ENCODE measurements around the gene TSN. TPM values are rescaled to one million over a fixed set of nuclear protein-coding genes. Genes with fewer than 3 reads are reported as not detected.

The TSN gene
- total RNA-seq, 1 experiment from 2014 or later = 87.3 TPM

DNA sequence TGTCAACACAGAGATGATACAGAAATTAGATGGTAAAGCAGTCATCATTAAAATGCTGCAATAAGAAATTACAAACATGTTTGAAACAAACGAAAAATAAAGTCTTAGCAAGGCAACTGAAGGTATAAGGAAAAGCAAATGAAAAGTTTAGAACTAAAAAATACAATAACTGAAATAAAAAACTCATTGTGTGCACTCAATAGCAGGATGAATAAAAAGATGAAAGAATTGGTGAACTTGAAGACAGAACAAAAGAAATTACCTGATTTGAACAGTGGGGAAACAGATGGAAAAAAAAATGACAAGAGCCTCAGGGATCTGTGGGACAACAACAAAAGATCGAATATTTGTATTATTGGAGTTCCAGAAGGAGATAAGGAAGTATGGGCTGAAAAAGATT is 46.5 kb downstream of the TSN start (continued):
- TF ChIP-seq NR1H2 (CRISPR knock-in tag; IDR thresholded peaks at IDR 0.05) (no peak), ATF2 (CRISPR knock-in tag; IDR thresholded peaks at IDR 0.05; ENCODE audit: borderline replicate concordance, low read depth) (no peak), ZSCAN18 (CRISPR knock-in tag; IDR thresholded peaks at IDR 0.05) (no peak), ERG (CRISPR knock-in tag; IDR thresholded peaks at IDR 0.05) (no peak), CREB1 (CRISPR knock-in tag; IDR thresholded peaks at IDR 0.05) (no peak), MXD4 (CRISPR knock-in tag; IDR thresholded peaks at IDR 0.05; ENCODE audit: borderline replicate concordance) (no peak)

DNA sequence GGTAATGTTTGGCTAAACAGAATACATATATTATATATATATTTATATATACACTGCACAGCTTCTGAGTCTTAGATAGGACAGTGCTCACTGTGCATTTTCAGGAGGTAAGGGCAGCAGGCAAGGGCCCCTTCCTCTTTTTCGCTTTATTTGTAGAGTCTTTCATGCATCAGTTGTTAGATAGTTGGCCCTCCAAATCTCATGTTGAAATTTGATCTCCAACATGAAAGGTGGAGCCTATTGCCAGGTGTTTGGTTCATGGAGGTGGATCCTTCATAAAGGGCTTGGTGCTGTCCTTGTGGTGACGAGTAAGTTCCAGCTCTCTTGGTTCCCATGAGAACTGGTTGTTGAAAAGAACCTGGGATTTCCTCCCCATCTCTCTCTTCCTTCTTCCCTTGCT is 48.1 kb downstream of the TSN start:
- ChIA-PET CTCF (interaction anchor here (1.6 kb wide), 1 partner anchor 365 kb away, joined by 3 read pairs; no protein-coding TSS in a partner anchor), POLR2A (no interaction called here)
- DNase-seq (ENCODE audit: low spot score) = no peak
- Mint-ChIP-seq H3K4me1 (peaks cover 40% of the 10 kb centered on the region), H3K27me3 (ENCODE audit: low read depth) (peaks cover 6% of the 10 kb centered on the region), H3K36me3 (peaks cover 8% of the 10 kb centered on the region; the same call in 1 of the 2 replicates), H3K4me3 (no peak overlapping the region), H3K9me3 (peaks cover 8% of the 10 kb centered on the region), H3K27ac (peak overlapping the region; percentile 98)
- no peak for TF ChIP-seq JAZF1 (CRISPR knock-in tag; IDR thresholded peaks at IDR 0.05)
- no peak for TF ChIP-seq ZNF416 (CRISPR knock-in tag; IDR thresholded peaks at IDR 0.05)
- no peak for TF ChIP-seq PRRX2 (CRISPR knock-in tag; IDR thresholded peaks at IDR 0.05)
- no peak for TF ChIP-seq FOXJ3 (CRISPR knock-in tag; IDR thresholded peaks at IDR 0.05; ENCODE audit: borderline replicate concordance)
- TF ChIP-seq SMAD3 (CRISPR knock-in tag; IDR thresholded peaks at IDR 0.05; ENCODE audit: borderline replicate concordance) = no peak
- TF ChIP-seq, protein P1, sequence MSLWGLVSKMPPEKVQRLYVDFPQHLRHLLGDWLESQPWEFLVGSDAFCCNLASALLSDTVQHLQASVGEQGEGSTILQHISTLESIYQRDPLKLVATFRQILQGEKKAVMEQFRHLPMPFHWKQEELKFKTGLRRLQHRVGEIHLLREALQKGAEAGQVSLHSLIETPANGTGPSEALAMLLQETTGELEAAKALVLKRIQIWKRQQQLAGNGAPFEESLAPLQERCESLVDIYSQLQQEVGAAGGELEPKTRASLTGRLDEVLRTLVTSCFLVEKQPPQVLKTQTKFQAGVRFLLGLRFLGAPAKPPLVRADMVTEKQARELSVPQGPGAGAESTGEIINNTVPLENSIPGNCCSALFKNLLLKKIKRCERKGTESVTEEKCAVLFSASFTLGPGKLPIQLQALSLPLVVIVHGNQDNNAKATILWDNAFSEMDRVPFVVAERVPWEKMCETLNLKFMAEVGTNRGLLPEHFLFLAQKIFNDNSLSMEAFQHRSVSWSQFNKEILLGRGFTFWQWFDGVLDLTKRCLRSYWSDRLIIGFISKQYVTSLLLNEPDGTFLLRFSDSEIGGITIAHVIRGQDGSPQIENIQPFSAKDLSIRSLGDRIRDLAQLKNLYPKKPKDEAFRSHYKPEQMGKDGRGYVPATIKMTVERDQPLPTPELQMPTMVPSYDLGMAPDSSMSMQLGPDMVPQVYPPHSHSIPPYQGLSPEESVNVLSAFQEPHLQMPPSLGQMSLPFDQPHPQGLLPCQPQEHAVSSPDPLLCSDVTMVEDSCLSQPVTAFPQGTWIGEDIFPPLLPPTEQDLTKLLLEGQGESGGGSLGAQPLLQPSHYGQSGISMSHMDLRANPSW (CRISPR knock-in tag; conservative IDR thresholded peaks at IDR 0.05; ENCODE audit: low read depth) = no peak
- TF ChIP-seq, protein P2, sequence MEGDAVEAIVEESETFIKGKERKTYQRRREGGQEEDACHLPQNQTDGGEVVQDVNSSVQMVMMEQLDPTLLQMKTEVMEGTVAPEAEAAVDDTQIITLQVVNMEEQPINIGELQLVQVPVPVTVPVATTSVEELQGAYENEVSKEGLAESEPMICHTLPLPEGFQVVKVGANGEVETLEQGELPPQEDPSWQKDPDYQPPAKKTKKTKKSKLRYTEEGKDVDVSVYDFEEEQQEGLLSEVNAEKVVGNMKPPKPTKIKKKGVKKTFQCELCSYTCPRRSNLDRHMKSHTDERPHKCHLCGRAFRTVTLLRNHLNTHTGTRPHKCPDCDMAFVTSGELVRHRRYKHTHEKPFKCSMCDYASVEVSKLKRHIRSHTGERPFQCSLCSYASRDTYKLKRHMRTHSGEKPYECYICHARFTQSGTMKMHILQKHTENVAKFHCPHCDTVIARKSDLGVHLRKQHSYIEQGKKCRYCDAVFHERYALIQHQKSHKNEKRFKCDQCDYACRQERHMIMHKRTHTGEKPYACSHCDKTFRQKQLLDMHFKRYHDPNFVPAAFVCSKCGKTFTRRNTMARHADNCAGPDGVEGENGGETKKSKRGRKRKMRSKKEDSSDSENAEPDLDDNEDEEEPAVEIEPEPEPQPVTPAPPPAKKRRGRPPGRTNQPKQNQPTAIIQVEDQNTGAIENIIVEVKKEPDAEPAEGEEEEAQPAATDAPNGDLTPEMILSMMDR (IDR thresholded peaks at IDR 0.05) = no peak
- TF ChIP-seq, protein P3, sequence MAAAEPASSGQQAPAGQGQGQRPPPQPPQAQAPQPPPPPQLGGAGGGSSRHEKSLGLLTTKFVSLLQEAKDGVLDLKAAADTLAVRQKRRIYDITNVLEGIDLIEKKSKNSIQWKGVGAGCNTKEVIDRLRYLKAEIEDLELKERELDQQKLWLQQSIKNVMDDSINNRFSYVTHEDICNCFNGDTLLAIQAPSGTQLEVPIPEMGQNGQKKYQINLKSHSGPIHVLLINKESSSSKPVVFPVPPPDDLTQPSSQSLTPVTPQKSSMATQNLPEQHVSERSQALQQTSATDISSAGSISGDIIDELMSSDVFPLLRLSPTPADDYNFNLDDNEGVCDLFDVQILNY (CRISPR knock-in tag; IDR thresholded peaks at IDR 0.05) = no peak
- TF ChIP-seq TEAD4 (CRISPR knock-in tag; IDR thresholded peaks at IDR 0.05) = no peak
- TF ChIP-seq E2F1 (CRISPR knock-in tag; IDR thresholded peaks at IDR 0.05) = no peak
- no peak for TF ChIP-seq ESRRA (CRISPR knock-in tag; IDR thresholded peaks at IDR 0.05; ENCODE audit: borderline replicate concordance)
- TF ChIP-seq, protein P4, sequence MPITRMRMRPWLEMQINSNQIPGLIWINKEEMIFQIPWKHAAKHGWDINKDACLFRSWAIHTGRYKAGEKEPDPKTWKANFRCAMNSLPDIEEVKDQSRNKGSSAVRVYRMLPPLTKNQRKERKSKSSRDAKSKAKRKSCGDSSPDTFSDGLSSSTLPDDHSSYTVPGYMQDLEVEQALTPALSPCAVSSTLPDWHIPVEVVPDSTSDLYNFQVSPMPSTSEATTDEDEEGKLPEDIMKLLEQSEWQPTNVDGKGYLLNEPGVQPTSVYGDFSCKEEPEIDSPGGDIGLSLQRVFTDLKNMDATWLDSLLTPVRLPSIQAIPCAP (CRISPR knock-in tag; IDR thresholded peaks at IDR 0.05) = no peak
- peak; percentile 14 for ATAC-seq

Data from WTC11 (cell line).